Keratinocyte (primary cell): Measurements from ENCODE around the gene HADH.
"Not testable (repeated sequence)": the region's sequence is repeated elsewhere in the genome, so short reads cannot be mapped to it uniquely, and the experiment has no call there.

ENCODE experiments used
- EZH2 ChIP-seq: IDR thresholded peaks from one replicate; pipeline ENCODE4 v1.6.1; 2012; ENCODE audit warnings: inconsistent platforms, mild to moderate bottlenecking, low read length, moderate library complexity
- TF ChIP-seq, protein P1 (sequence below), 3 experiments: IDR thresholded peaks in 1 of 3; conservative IDR thresholded peaks in 1 of 3; optimal IDR thresholded peaks in 1 of 3; 2 replicates in 2 of 3; 3 replicates in 1 of 3; pipeline versions ENCODE3 to v1.5.1; 2011; ENCODE audit warnings: low read length in 3 of 3, mild to moderate bottlenecking in 3 of 3, moderate library complexity in 2 of 3, control low read depth in 1 of 3, inconsistent platforms in 1 of 3; ENCODE audit not compliant: insufficient read depth in 2 of 3; ENCODE audit errors: extremely low read depth in 1 of 3

DNA sequence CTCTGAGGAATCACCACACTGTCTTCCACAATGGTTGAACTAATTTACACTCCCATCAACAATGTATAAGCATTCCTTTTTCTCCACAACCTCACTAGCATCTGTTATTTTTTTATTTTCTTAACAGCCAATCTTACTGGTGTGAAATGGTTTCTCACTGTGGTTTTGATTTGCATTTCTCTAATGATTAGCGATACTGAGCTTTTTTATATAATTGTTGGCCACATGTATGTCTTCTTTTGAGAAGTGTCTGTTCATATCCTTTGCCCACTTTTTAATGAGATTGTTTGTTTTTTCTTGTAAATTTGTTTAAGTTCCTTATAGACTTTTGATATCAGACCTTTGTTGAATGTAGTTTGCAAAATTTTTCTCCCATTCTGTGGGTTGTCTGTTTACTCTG lies 21.8 kb upstream of the HADH start:
- TF ChIP-seq EZH2, result not testable (repeated sequence)
- TF ChIP-seq, protein P1, sequence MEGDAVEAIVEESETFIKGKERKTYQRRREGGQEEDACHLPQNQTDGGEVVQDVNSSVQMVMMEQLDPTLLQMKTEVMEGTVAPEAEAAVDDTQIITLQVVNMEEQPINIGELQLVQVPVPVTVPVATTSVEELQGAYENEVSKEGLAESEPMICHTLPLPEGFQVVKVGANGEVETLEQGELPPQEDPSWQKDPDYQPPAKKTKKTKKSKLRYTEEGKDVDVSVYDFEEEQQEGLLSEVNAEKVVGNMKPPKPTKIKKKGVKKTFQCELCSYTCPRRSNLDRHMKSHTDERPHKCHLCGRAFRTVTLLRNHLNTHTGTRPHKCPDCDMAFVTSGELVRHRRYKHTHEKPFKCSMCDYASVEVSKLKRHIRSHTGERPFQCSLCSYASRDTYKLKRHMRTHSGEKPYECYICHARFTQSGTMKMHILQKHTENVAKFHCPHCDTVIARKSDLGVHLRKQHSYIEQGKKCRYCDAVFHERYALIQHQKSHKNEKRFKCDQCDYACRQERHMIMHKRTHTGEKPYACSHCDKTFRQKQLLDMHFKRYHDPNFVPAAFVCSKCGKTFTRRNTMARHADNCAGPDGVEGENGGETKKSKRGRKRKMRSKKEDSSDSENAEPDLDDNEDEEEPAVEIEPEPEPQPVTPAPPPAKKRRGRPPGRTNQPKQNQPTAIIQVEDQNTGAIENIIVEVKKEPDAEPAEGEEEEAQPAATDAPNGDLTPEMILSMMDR (optimal IDR thresholded peaks at IDR 0.05 in 1 of 3, IDR thresholded peaks at IDR 0.05 in 1 of 3, conservative IDR thresholded peaks at IDR 0.05 in 1 of 3; ENCODE audit: extremely low read depth in 1 of 3, insufficient read depth in 2 of 3, low read length in 3 of 3), result not testable (repeated sequence)
